Left ventricle myocardium superior (tissue), 1 donor: ENCODE results near the gene XPR1. TPM values are rescaled to one million over a fixed set of nuclear protein-coding genes. Genes with fewer than 3 reads are reported as not detected.
A peak's percentile ranks its signal among the peaks of the same experiment; 100 is the strongest.

Experiments used
- ATAC-seq: fragments of 200-7000 bp; cut with Tn5 transposase; one replicate; pipeline ENCODE4 v1.9.1; 2020; ENCODE audit warnings: mild to moderate bottlenecking, moderate library complexity
- DNase-seq: peaks from one replicate; pipeline ENCODE4 v3.0.0-alpha.2; 2020
- intact Hi-C: fragments of 100-400 bp; cut with micrococcal nuclease; formaldehyde crosslinking; loops from one replicate; pipeline ENCODE4 v1.11.0; 2022
- total RNA-seq: library from RNA; stranded (reverse); fragmentation: NEBNext Ultra II Directional; extraction: Animal tissue kit (Norgen Biotek cat#: 25700); gene quantifications from one replicate; pipeline ENCODE4 v1.2.1, GENCODE V29; 2021
- donor health status: DM: no; HTN: yes; CAD: no; lungs with severe emphysema.

Gene XPR1
- total RNA-seq, 1 donor from 2014 or later, result 43.8 TPM

GRCh38 chr1:180612632-180613031 is 19.2 kb upstream of the XPR1 start:
- ATAC-seq (no peak), DNase-seq (no peak)
- intact Hi-C loops, result no loop called here

GRCh38 chr1:180614730-180615129 is 17.1 kb upstream of the XPR1 start:
- no peak for ATAC-seq
- intact Hi-C loops, result no loop called here
- no peak for DNase-seq

- ATAC-seq, result no peak
- intact Hi-C loops, result no loop called here
- DNase-seq, result no peak
Observed at GRCh38 chr1:180615493-180616290, 16.1 kb upstream of the XPR1 start.

- intact Hi-C loops, result no loop called here
- ATAC-seq, result no peak
- DNase-seq, result no peak
Observed at GRCh38 chr1:180616439-180616838, 15.4 kb upstream of the XPR1 start.

GRCh38 chr1:180617774-180618395 is 13.9 kb upstream of the XPR1 start:
- DNase-seq (no peak), ATAC-seq (no peak)
- intact Hi-C loops, result no loop called here

GRCh38 chr1:180620581-180620980 is 11.2 kb upstream of the XPR1 start:
- DNase-seq, result no peak
- ATAC-seq, result no peak
- intact Hi-C loops, result no loop called here

GRCh38 chr1:180622658-180623508 is 8.9 kb upstream of the XPR1 start:
- intact Hi-C loops, result no loop called here

GRCh38 chr1:180623579-180624347 is 8.1 kb upstream of the XPR1 start:
- intact Hi-C loops, result no loop called here

More at GRCh38 chr1:180622658-180623508, 8.9 kb upstream of the XPR1 start:
- ATAC-seq (no peak), DNase-seq (no peak)

GRCh38 chr1:180626711-180627110 is 5.1 kb upstream of the XPR1 start:
- intact Hi-C loops, result no loop called here
- ATAC-seq (no peak), DNase-seq (no peak)

More at GRCh38 chr1:180623579-180624347, 8.1 kb upstream of the XPR1 start:
- DNase-seq (no peak), ATAC-seq (no peak)

GRCh38 chr1:180627411-180627810 is 4.4 kb upstream of the XPR1 start:
- intact Hi-C loops, result no loop called here

GRCh38 chr1:180628646-180629045 is 3.2 kb upstream of the XPR1 start:
- ATAC-seq (no peak), DNase-seq (no peak)
- intact Hi-C loops, result no loop called here

More at GRCh38 chr1:180627411-180627810, 4.4 kb upstream of the XPR1 start:
- DNase-seq (no peak), ATAC-seq (no peak)

GRCh38 chr1:180630408-180631193 is 1.2 kb upstream of the XPR1 start:
- ATAC-seq (peak; percentile 1), DNase-seq (no peak)
- intact Hi-C loops, result loop anchor here (10.0 kb wide), 2 partner anchors 96 to 224 kb away; no protein-coding TSS in a partner anchor

GRCh38 chr1:180631194-180631765 is 542 bp upstream of the XPR1 start:
- intact Hi-C loops, result loop anchor here (10.0 kb wide), 2 partner anchors 96 to 224 kb away; no protein-coding TSS in a partner anchor
- ATAC-seq (peak; percentile 9), DNase-seq (no peak)

GRCh38 chr1:180632326-180633056 is 669 bp downstream of the XPR1 start:
- DNase-seq, result peak; percentile 80
- intact Hi-C loops, result loop anchor here (10.0 kb wide), 2 partner anchors 98 to 222 kb away; no protein-coding TSS in a partner anchor
- ATAC-seq, result peak; percentile 62

GRCh38 chr1:180633057-180634056 is 1.5 kb downstream of the XPR1 start:
- intact Hi-C loops, result loop anchor here (10.0 kb wide), 2 partner anchors 99 to 221 kb away; no protein-coding TSS in a partner anchor
- no peak for ATAC-seq
- DNase-seq, result no peak

GRCh38 chr1:180636138-180636537 is 4.3 kb downstream of the XPR1 start:
- no peak for DNase-seq
- intact Hi-C loops, result loop anchor here (10.0 kb wide), 2 partner anchors 101 to 219 kb away; no protein-coding TSS in a partner anchor
- no peak for ATAC-seq
